ENCODE data around the gene DHRS3.
"Not testable (repeated sequence)": the region's sequence is repeated elsewhere in the genome, so short reads cannot be mapped to it uniquely, and the experiment has no call there.

GRCh38 chr1:12564251-12564650 is 53.8 kb downstream of the DHRS3 start:
- TF ChIP-seq SUZ12 (IDR thresholded peaks at IDR 0.05; ENCODE audit: extremely low read depth, insufficient read depth, insufficient read length); YY1 (IDR thresholded peaks at IDR 0.05; ENCODE audit: insufficient read depth, insufficient read length): not testable (repeated sequence)
